Activated CD4-positive, alpha-beta T cell treated with anti-CD3 and anti-CD28 coated beads for 36 hours (primary cell): ENCODE measurements around the gene CACNA2D3. TPM values are rescaled to one million over a fixed set of nuclear protein-coding genes. Genes with fewer than 3 reads are reported as not detected.

Experiments
- ATAC-seq: fragments of 200-7000 bp; cut with Tn5 transposase; one replicate; pipeline ENCODE4 v1.10.0; 2021; ENCODE audit warnings: mild to moderate bottlenecking, moderate library complexity
- CTCF ChIA-PET: fragments of 350-600 bp; sonication (Branson Sonifier 250); formaldehyde crosslinking; loops from one replicate; lab custom pipeline; 2021; ENCODE audit warnings: antibody characterized with exemption; lab: Charles Lee
- POLR2A ChIA-PET: fragments of 350-600 bp; sonication (Branson Sonifier 250); formaldehyde crosslinking; loops from one replicate; lab custom pipeline; 2021; ENCODE audit warnings: antibody characterized with exemption, inconsistent platforms; lab: Charles Lee
- DNase-seq: peaks from one replicate; pipeline ENCODE4 v3.0.0-alpha.2; 2020
- H3K27ac Mint-ChIP-seq: one replicate; pipeline ENCODE4 v1.8.0; 2021; ENCODE audit warnings: mixed read lengths
- H3K27me3 Mint-ChIP-seq: one replicate; pipeline ENCODE4 v1.8.0; 2021; ENCODE audit warnings: mixed read lengths
- H3K36me3 Mint-ChIP-seq: one replicate; pipeline ENCODE4 v1.8.0; 2021; ENCODE audit warnings: low read depth, mixed read lengths
- H3K4me1 Mint-ChIP-seq: one replicate; pipeline ENCODE4 v1.8.0; 2021; ENCODE audit warnings: mixed read lengths
- H3K4me3 Mint-ChIP-seq: one replicate; pipeline ENCODE4 v1.8.0; 2021; ENCODE audit warnings: mild to moderate bottlenecking, moderate library complexity, mixed read lengths
- H3K9me3 Mint-ChIP-seq: one replicate; pipeline ENCODE4 v1.8.0; 2021; ENCODE audit warnings: low read depth, mixed read lengths
- intact Hi-C, 2 experiments: fragments of 100-400 bp; cut with DNase I in 1 of 2; cut with micrococcal nuclease in 1 of 2; formaldehyde crosslinking; loops; one replicate each; pipeline versions ENCODE4 v1.14.2 to v1.15.1; 2022 to 2024; cut with DNase I, micrococcal nuclease
- total RNA-seq, 2 experiments: library from RNA; stranded (reverse); gene quantifications; one replicate each; pipeline ENCODE4 v1.2.3, GENCODE V29; 2021

Gene CACNA2D3
- total RNA-seq, 2 experiments from 2014 or later: not detected

- DNase-seq (no peak), ATAC-seq (no peak)
- Mint-ChIP-seq H3K4me1 (no peaks in the 10 kb centered on the region), H3K27ac (no peak overlapping the region), H3K36me3 (no peaks in the 10 kb centered on the region), H3K4me3 (no peak overlapping the region), H3K27me3 (peaks cover 5% of the 10 kb centered on the region), H3K9me3 (no peaks in the 10 kb centered on the region)
- CTCF ChIA-PET: no interaction called here
- intact Hi-C loops: no loop called here
- POLR2A ChIA-PET: no interaction called here
Measured at GRCh38 chr3:54202651-54203248, 80.4 kb downstream of the CACNA2D3 start.

GRCh38 chr3:54206874-54207273, 84.5 kb downstream of the CACNA2D3 start:
- peaks cover 5% of the 10 kb centered on the region for H3K27me3 Mint-ChIP-seq
- H3K36me3 Mint-ChIP-seq: no peaks in the 10 kb centered on the region
- H3K4me1 Mint-ChIP-seq: no peaks in the 10 kb centered on the region
- H3K4me3 Mint-ChIP-seq: no peak overlapping the region
- DNase-seq: no peak
- ChIA-PET POLR2A (no interaction called here), CTCF (no interaction called here)
- intact Hi-C loops: no loop called here
- ATAC-seq: no peak
- H3K27ac Mint-ChIP-seq: no peak overlapping the region
- H3K9me3 Mint-ChIP-seq: peaks cover 8% of the 10 kb centered on the region

GRCh38 chr3:54211097-54211496, 88.7 kb downstream of the CACNA2D3 start:
- Mint-ChIP-seq H3K27ac (no peak overlapping the region), H3K4me1 (no peaks in the 10 kb centered on the region)
- intact Hi-C loops: no loop called here

GRCh38 chr3:54212723-54213122, 90.4 kb downstream of the CACNA2D3 start:
- DNase-seq (no peak), ATAC-seq (no peak)
- CTCF ChIA-PET: no interaction called here
- Mint-ChIP-seq H3K27ac (no peak overlapping the region), H3K9me3 (peaks cover 15% of the 10 kb centered on the region), H3K4me3 (no peak overlapping the region), H3K27me3 (no peaks in the 10 kb centered on the region), H3K36me3 (no peaks in the 10 kb centered on the region), H3K4me1 (no peaks in the 10 kb centered on the region)
- intact Hi-C loops: no loop called here
- POLR2A ChIA-PET: no interaction called here

More at GRCh38 chr3:54211097-54211496, 88.7 kb downstream of the CACNA2D3 start:
- ATAC-seq (no peak), DNase-seq (no peak)
- Mint-ChIP-seq H3K9me3 (peaks cover 15% of the 10 kb centered on the region), H3K27me3 (no peaks in the 10 kb centered on the region), H3K36me3 (no peaks in the 10 kb centered on the region), H3K4me3 (no peak overlapping the region)
- POLR2A ChIA-PET: no interaction called here
- CTCF ChIA-PET: no interaction called here

GRCh38 chr3:54213907-54214306, 91.6 kb downstream of the CACNA2D3 start:
- CTCF ChIA-PET: no interaction called here
- POLR2A ChIA-PET: no interaction called here
- Mint-ChIP-seq H3K4me1 (no peaks in the 10 kb centered on the region), H3K36me3 (no peaks in the 10 kb centered on the region), H3K27me3 (no peaks in the 10 kb centered on the region), H3K9me3 (peaks cover 11% of the 10 kb centered on the region), H3K4me3 (no peak overlapping the region), H3K27ac (no peak overlapping the region)
- DNase-seq (no peak), ATAC-seq (no peak)
- intact Hi-C loops: no loop called here

- no peak overlapping the region for H3K27ac Mint-ChIP-seq
- DNase-seq (no peak), ATAC-seq (no peak)
- ChIA-PET POLR2A (no interaction called here), CTCF (no interaction called here)
- no peaks in the 10 kb centered on the region for H3K27me3 Mint-ChIP-seq
- peaks cover 8% of the 10 kb centered on the region for H3K9me3 Mint-ChIP-seq
- H3K36me3 Mint-ChIP-seq: no peaks in the 10 kb centered on the region
- intact Hi-C loops: no loop called here
- no peak overlapping the region for H3K4me3 Mint-ChIP-seq
- H3K4me1 Mint-ChIP-seq: no peaks in the 10 kb centered on the region
Measured at GRCh38 chr3:54214845-54215244, 92.5 kb downstream of the CACNA2D3 start.

- no peak for DNase-seq
- Mint-ChIP-seq H3K9me3 (peaks cover 8% of the 10 kb centered on the region), H3K4me1 (no peaks in the 10 kb centered on the region), H3K36me3 (no peaks in the 10 kb centered on the region), H3K4me3 (no peak overlapping the region), H3K27ac (no peak overlapping the region), H3K27me3 (no peaks in the 10 kb centered on the region)
- intact Hi-C loops: no loop called here
- ChIA-PET POLR2A (no interaction called here), CTCF (no interaction called here)
- ATAC-seq: no peak
Measured at GRCh38 chr3:54215521-54215920, 93.2 kb downstream of the CACNA2D3 start.

- POLR2A ChIA-PET: no interaction called here
Measured at GRCh38 chr3:54217828-54218227, 95.5 kb downstream of the CACNA2D3 start.

GRCh38 chr3:54222316-54222715, 100.0 kb downstream of the CACNA2D3 start:
- Mint-ChIP-seq H3K4me1 (no peaks in the 10 kb centered on the region), H3K4me3 (no peak overlapping the region), H3K27me3 (no peaks in the 10 kb centered on the region), H3K27ac (no peak overlapping the region), H3K36me3 (no peaks in the 10 kb centered on the region), H3K9me3 (no peaks in the 10 kb centered on the region)
- ATAC-seq (no peak), DNase-seq (no peak)
- ChIA-PET POLR2A (no interaction called here), CTCF (no interaction called here)
- intact Hi-C loops: no loop called here

More at GRCh38 chr3:54217828-54218227, 95.5 kb downstream of the CACNA2D3 start:
- Mint-ChIP-seq H3K27me3 (no peaks in the 10 kb centered on the region), H3K27ac (no peak overlapping the region), H3K36me3 (no peaks in the 10 kb centered on the region), H3K4me1 (no peaks in the 10 kb centered on the region), H3K9me3 (no peaks in the 10 kb centered on the region), H3K4me3 (no peak overlapping the region)
- DNase-seq (no peak), ATAC-seq (no peak)
- intact Hi-C loops: no loop called here
- CTCF ChIA-PET: no interaction called here

- Mint-ChIP-seq H3K36me3 (no peaks in the 10 kb centered on the region), H3K4me1 (no peaks in the 10 kb centered on the region), H3K27me3 (no peaks in the 10 kb centered on the region), H3K27ac (no peak overlapping the region), H3K4me3 (no peak overlapping the region), H3K9me3 (no peaks in the 10 kb centered on the region)
- intact Hi-C loops: no loop called here
- POLR2A ChIA-PET: no interaction called here
- CTCF ChIA-PET: no interaction called here
- no peak for DNase-seq
- ATAC-seq: no peak
Measured at GRCh38 chr3:54223063-54223462, 100.7 kb downstream of the CACNA2D3 start.

- Mint-ChIP-seq H3K27me3 (peaks cover 3% of the 10 kb centered on the region), H3K4me1 (no peaks in the 10 kb centered on the region), H3K9me3 (no peaks in the 10 kb centered on the region), H3K4me3 (no peak overlapping the region), H3K27ac (no peak overlapping the region), H3K36me3 (no peaks in the 10 kb centered on the region)
- intact Hi-C loops: no loop called here
- POLR2A ChIA-PET: no interaction called here
- DNase-seq (no peak), ATAC-seq (no peak)
- CTCF ChIA-PET: interaction anchor here (0.6 kb wide), 1 partner anchor 13 kb away, joined by 3 read pairs; no protein-coding TSS in a partner anchor
Measured at GRCh38 chr3:54225841-54226528, 103.6 kb downstream of the CACNA2D3 start.

GRCh38 chr3:54228806-54229205, 106.5 kb downstream of the CACNA2D3 start:
- DNase-seq (no peak), ATAC-seq (no peak)
- H3K27ac Mint-ChIP-seq: no peak overlapping the region
- intact Hi-C loops: no loop called here
- no peaks in the 10 kb centered on the region for H3K4me1 Mint-ChIP-seq
- no peaks in the 10 kb centered on the region for H3K36me3 Mint-ChIP-seq
- H3K9me3 Mint-ChIP-seq: no peaks in the 10 kb centered on the region
- ChIA-PET POLR2A (no interaction called here), CTCF (no interaction called here)
- H3K4me3 Mint-ChIP-seq: no peak overlapping the region
- peaks cover 9% of the 10 kb centered on the region for H3K27me3 Mint-ChIP-seq
